GM13976 (cell line): ENCODE measurements around the gene APH1B.

Experiments
- DNase-seq: peaks from one replicate; pipeline ENCODE4 v3.0.0; 2012; ENCODE audit warnings: low spot score
- CTCF ChIP-seq: IDR thresholded peaks from 2 replicates; pipeline ENCODE4 v1.5.1; 2012; ENCODE audit warnings: borderline replicate concordance, mild to moderate bottlenecking; ENCODE audit not compliant: insufficient read depth; ENCODE audit errors: extremely low read depth, missing control alignments, control extremely low read depth
- in situ Hi-C: fragments of 300-500 bp; cut with MboI; formaldehyde crosslinking; loops from one replicate; pipeline ENCODE4 v1.12.0; 2022; ENCODE audit warnings: low sequenced_read_pairs, mixed read lengths, inconsistent platforms; ENCODE audit not compliant: unreplicated experiment

APH1B gene

DNA sequence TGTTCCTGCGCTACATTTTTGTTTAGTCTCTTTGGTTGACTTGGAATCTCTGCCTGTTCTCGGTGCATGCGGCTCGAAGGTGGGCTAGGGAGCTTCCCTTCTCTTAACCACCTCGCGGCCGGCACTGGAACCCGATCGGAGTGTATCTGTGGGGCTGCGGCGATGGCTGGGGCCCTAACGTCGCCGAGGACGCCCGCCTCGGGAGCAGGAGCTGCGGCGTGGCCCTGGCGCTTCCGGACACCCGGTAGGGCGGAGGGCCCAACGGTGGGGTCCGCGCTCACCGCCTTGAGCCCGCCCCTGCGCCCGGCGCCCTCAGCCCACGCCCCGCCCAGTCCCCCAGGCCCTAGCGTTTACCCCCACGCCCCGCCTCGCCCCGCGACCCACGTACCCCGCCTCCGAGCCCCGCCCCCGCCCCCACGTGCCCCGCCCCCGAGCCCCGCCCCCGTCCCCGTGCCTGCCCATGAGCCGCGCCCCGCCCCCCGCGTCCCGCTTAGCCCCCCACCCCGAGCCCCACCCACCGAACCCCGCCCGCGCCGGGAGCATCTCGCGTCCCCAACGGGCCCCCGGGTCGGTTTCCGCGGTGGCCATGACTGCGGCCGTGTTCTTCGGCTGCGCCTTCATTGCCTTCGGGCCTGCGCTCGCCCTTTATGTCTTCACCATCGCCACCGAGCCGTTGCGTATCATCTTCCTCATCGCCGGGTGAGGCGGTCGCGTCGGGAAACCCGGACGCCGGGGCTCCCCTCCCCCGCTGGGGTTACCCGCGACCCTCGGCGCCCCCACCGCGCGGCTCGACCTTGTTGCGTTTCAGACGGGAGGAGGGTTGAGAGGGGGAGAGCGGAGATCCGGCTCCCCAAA lies at the start of gene APH1B:
Gene APH1B, plus strand, starts transcription at position 568 of the 855 bp plus-strand sequence. Its CDS starts 19 bp downstream, at position 587.
- in situ Hi-C loops, result loop anchor here (25.0 kb wide), 1 partner anchor 335 kb away; no protein-coding TSS in a partner anchor
- peak; percentile 88 for DNase-seq
- no peak for TF ChIP-seq CTCF

- TF ChIP-seq CTCF, result no peak
- no peak for DNase-seq
- in situ Hi-C loops, result no loop called here
Observed at GRCh38 chr15:63227689-63228088, 49.7 kb upstream of the APH1B start.

- no peak for TF ChIP-seq CTCF
- no peak for DNase-seq
- in situ Hi-C loops, result no loop called here
Observed at GRCh38 chr15:63231206-63231605, 46.2 kb upstream of the APH1B start.

DNA sequence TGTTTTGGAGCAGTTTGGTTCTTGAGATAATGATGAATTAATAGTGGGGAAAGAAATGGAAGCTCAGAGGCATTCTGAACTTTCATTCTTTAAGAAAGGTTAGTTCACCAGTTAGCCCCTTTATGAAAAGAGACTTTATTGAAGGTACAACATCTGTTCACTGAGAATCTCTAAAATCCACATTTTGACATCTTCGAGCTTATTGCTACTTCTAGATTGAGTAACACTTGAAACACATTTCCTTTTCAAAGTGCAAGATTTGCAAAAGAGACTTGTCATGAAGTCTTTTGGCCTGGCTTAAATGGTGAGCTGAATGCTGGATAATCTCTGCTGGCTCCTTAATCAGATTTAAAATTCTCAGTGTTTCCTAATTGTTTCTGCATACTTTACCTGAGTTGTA lies 45.7 kb upstream of the APH1B start:
- DNase-seq, result no peak
- TF ChIP-seq CTCF, result no peak
- in situ Hi-C loops, result no loop called here

GRCh38 chr15:63232405-63232804 lies 45.0 kb upstream of the APH1B start:
- no peak for TF ChIP-seq CTCF
- in situ Hi-C loops, result no loop called here
- DNase-seq, result no peak

- TF ChIP-seq CTCF, result no peak
- in situ Hi-C loops, result no loop called here
- no peak for DNase-seq
Observed at GRCh38 chr15:63232943-63233342, 44.5 kb upstream of the APH1B start.
